Osteoblast (primary cell): Measurements from ENCODE around the gene CXCL17. TPM values are rescaled to one million over a fixed set of nuclear protein-coding genes. Genes with fewer than 3 reads are reported as not detected.
"Not testable (repeated sequence)": the region's sequence is repeated elsewhere in the genome, so short reads cannot be mapped to it uniquely, and the experiment has no call there.

Experiments
- DNase-seq: peaks from one replicate; pipeline ENCODE4 v3.0.0; 2011; ENCODE audit warnings: low spot score, mixed read lengths; ENCODE audit not compliant: insufficient read length; ENCODE audit errors: missing footprints
- H2AFZ ChIP-seq: 2 replicates; pipeline ENCODE4 v1.6.0; 2011; ENCODE audit warnings: mild to moderate bottlenecking, low read length
- H3K27ac ChIP-seq: 2 replicates; pipeline ENCODE4 v1.5.1; 2011; ENCODE audit warnings: mild to moderate bottlenecking, low read depth, low read length, moderate library complexity
- H3K27me3 ChIP-seq: 2 replicates; pipeline ENCODE4 v1.6.0; 2012; ENCODE audit warnings: mild to moderate bottlenecking, control low read depth, inconsistent platforms, low read length, moderate library complexity; ENCODE audit not compliant: insufficient read depth
- H3K36me3 ChIP-seq: 2 replicates; pipeline ENCODE4 v1.5.1; 2011; ENCODE audit warnings: mild to moderate bottlenecking, low read length, control low read depth, moderate library complexity; ENCODE audit not compliant: insufficient read depth
- H3K4me1 ChIP-seq: 2 replicates; pipeline ENCODE4 v1.5.1; 2011; ENCODE audit warnings: mild to moderate bottlenecking, low read length, control low read depth, moderate library complexity; ENCODE audit not compliant: insufficient read depth
- H3K4me2 ChIP-seq: 2 replicates; pipeline ENCODE4 v1.6.0; 2011; ENCODE audit warnings: mild to moderate bottlenecking, low read length; ENCODE audit not compliant: insufficient read depth
- H3K4me3 ChIP-seq: fragments of 200-600 bp; sonication (generic); 3 replicates; pipeline ENCODE4 v1.5.1; 2012; ENCODE audit warnings: mild to moderate bottlenecking, low read length, inconsistent platforms; ENCODE audit not compliant: insufficient read depth
- H3K79me2 ChIP-seq: 2 replicates; pipeline ENCODE4 v1.6.0; 2012; ENCODE audit warnings: mild to moderate bottlenecking, low read length, control low read depth, inconsistent platforms; ENCODE audit not compliant: insufficient read depth
- H3K9me3 ChIP-seq: 2 replicates; pipeline ENCODE4 v1.5.1; 2011; ENCODE audit warnings: low read depth, low read length, control low read depth
- H4K20me1 ChIP-seq: 2 replicates; pipeline ENCODE4 v1.6.0; 2012; ENCODE audit warnings: mild to moderate bottlenecking, low read length, control low read depth; ENCODE audit not compliant: insufficient read depth
- CTCF ChIP-seq: IDR thresholded peaks from 2 replicates; pipeline ENCODE4 v1.5.1; 2011; ENCODE audit warnings: mild to moderate bottlenecking, low read depth, low read length, moderate library complexity; ENCODE audit errors: extremely low read depth
- total RNA-seq: library from RNA; depleted of rRNA; stranded (reverse); fragments of >200 nt; gene quantifications from 2 replicates; pipeline ENCODE4 v1.2.3, GENCODE V29; 2012

The CXCL17 gene
- total RNA-seq = not detected in 2 replicates

- H3K27me3 ChIP-seq = peaks cover 19% of the 10 kb centered on the region
- H4K20me1 ChIP-seq = peaks cover 11% of the 10 kb centered on the region
- peaks cover 2% of the 10 kb centered on the region for H3K4me1 ChIP-seq
- H2AFZ ChIP-seq = no peak within 1 kb of the TSS
- no peaks in the 10 kb centered on the region for H3K9me3 ChIP-seq
- no peaks in the 10 kb centered on the region for H3K79me2 ChIP-seq
- H3K27ac ChIP-seq = no peak within 1 kb of the TSS
- H3K4me3 ChIP-seq = no peak within 1 kb of the TSS
- TF ChIP-seq CTCF = no peak
- no peak within 1 kb of the TSS for H3K4me2 ChIP-seq
- no peaks in the 10 kb centered on the region for H3K36me3 ChIP-seq
- DNase-seq = no peak
Measured at GRCh38 chr19:42442833-42443232, at the start of gene CXCL17. Gene CXCL17, minus strand, starts transcription at chr19:42442946. Its CDS starts 114 bp downstream, at chr19:42442832.

GRCh38 chr19:42488783-42489521 is 46.2 kb upstream of the CXCL17 start:
- Histone ChIP-seq H3K27ac (no peak overlapping the region), H3K9me3 (no peaks in the 10 kb centered on the region), H3K4me2 (no peak overlapping the region), H3K27me3 (no peaks in the 10 kb centered on the region), H3K4me3 (no peak overlapping the region), H3K4me1 (no peaks in the 10 kb centered on the region), H3K36me3 (no peaks in the 10 kb centered on the region), H2AFZ (no peak overlapping the region), H3K79me2 (no peaks in the 10 kb centered on the region), H4K20me1 (peaks cover 2% of the 10 kb centered on the region)
- DNase-seq = no peak
- TF ChIP-seq CTCF = no peak

GRCh38 chr19:42487798-42488178 is 45.0 kb upstream of the CXCL17 start:
- H3K4me1 ChIP-seq = no peaks in the 10 kb centered on the region
- H3K79me2 ChIP-seq = no peaks in the 10 kb centered on the region
- H3K4me2 ChIP-seq = no peak overlapping the region
- no peak for DNase-seq
- H3K27ac ChIP-seq = no peak overlapping the region
- peaks cover 2% of the 10 kb centered on the region for H4K20me1 ChIP-seq
- H3K27me3 ChIP-seq = no peaks in the 10 kb centered on the region
- no peak for TF ChIP-seq CTCF
- no peak overlapping the region for H2AFZ ChIP-seq
- H3K4me3 ChIP-seq = no peak overlapping the region
- no peaks in the 10 kb centered on the region for H3K36me3 ChIP-seq
- no peaks in the 10 kb centered on the region for H3K9me3 ChIP-seq

GRCh38 chr19:42487032-42487797 is 44.5 kb upstream of the CXCL17 start:
- Histone ChIP-seq H3K9me3 (no peaks in the 10 kb centered on the region), H3K27ac (no peak overlapping the region), H3K27me3 (no peaks in the 10 kb centered on the region), H3K4me3 (no peak overlapping the region), H3K79me2 (no peaks in the 10 kb centered on the region), H3K4me2 (no peak overlapping the region), H4K20me1 (peaks cover 2% of the 10 kb centered on the region), H2AFZ (no peak overlapping the region), H3K36me3 (no peaks in the 10 kb centered on the region), H3K4me1 (no peaks in the 10 kb centered on the region)
- DNase-seq = no peak
- TF ChIP-seq CTCF = no peak

GRCh38 chr19:42485036-42485435 is 42.3 kb upstream of the CXCL17 start:
- not testable (repeated sequence) for H3K27me3 ChIP-seq, H3K4me3 ChIP-seq, H3K79me2 ChIP-seq, DNase-seq, H3K36me3 ChIP-seq, H4K20me1 ChIP-seq, H3K27ac ChIP-seq, H3K4me2 ChIP-seq, H3K4me1 ChIP-seq, H3K9me3 ChIP-seq, H2AFZ ChIP-seq
